SK-N-SH (cell line): Measurements from ENCODE around the gene GAS7.

ENCODE experiments used
- CHD2 ChIP-seq: fragments of 150-350 bp; IDR thresholded peaks from 2 replicates; pipeline ENCODE4 v1.6.1; 2018; ENCODE audit warnings: low read length; ENCODE audit not compliant: partially characterized antibody
- CTCF ChIP-seq: fragments of 200-600 bp; sonication (generic); IDR thresholded peaks from 2 replicates; pipeline ENCODE4 v1.6.1; 2017; ENCODE audit warnings: antibody characterized with exemption, mild to moderate bottlenecking, moderate library complexity
- EP300 ChIP-seq, 2 experiments: IDR thresholded peaks; 2 replicates each; pipeline versions ENCODE4 v1.4.0 to v1.6.1; 2012; ENCODE audit warnings: borderline replicate concordance in 1 of 2, low read depth in 1 of 2, low read length in 1 of 2
- FOSL2 ChIP-seq: IDR thresholded peaks from 2 replicates; pipeline ENCODE4 v1.4.0; 2012; ENCODE audit warnings: low read depth, mild to moderate bottlenecking, moderate library complexity, borderline replicate concordance
- FOXJ3 ChIP-seq: sonication (generic); formaldehyde crosslinking; IDR thresholded peaks from 2 replicates; pipeline ENCODE4 v1.5.1; 2020; ENCODE audit warnings: mild to moderate bottlenecking, missing genetic modification reagents
- FOXM1 ChIP-seq: IDR thresholded peaks from 2 replicates; pipeline ENCODE4 v1.4.0; 2012; ENCODE audit warnings: low read depth, mild to moderate bottlenecking
- GATA2 ChIP-seq: sonication (generic); formaldehyde crosslinking; IDR thresholded peaks from 2 replicates; pipeline ENCODE4 v1.5.0; 2020; ENCODE audit warnings: mild to moderate bottlenecking, missing genetic modification reagents
- POLR2AphosphoS5 ChIP-seq: IDR thresholded peaks from 2 replicates; pipeline ENCODE4 v1.6.1; 2012; ENCODE audit warnings: low read depth, low read length
- RCOR1 ChIP-seq: fragments of 150-350 bp; IDR thresholded peaks from 2 replicates; pipeline ENCODE4 v1.6.1; 2017; ENCODE audit warnings: antibody characterized with exemption, low read length
- REST ChIP-seq: IDR thresholded peaks from 2 replicates; pipeline ENCODE4 v1.6.1; 2012; ENCODE audit warnings: mild to moderate bottlenecking, low read depth, low read length, moderate library complexity
- RFX5 ChIP-seq: IDR thresholded peaks from 2 replicates; pipeline ENCODE4 v1.6.1; 2012; ENCODE audit warnings: mild to moderate bottlenecking, improper control_type of control experiment, low read length
- YY1 ChIP-seq: IDR thresholded peaks from 2 replicates; pipeline ENCODE4 v1.4.0; 2012; ENCODE audit warnings: low read depth, mild to moderate bottlenecking

DNA sequence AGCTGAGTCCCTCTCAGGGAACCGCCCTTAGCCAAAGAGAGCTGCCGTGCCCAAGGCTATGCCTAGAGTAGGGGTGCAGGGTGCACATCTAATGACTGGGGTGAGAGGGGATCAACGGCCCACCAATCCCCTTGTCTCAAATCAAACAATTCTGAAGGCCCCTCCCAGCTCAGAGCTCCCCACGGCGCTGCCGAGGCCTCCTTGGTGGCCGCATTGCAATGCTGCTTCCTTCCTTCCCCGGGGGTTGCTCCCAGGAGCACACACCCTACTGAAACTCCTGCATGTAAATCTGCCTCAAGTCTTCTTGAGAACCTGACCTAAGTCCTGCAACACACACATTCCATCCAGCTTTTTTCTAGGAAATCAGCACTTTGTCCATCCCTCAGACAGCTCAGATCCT lies 212.8 kb downstream of the GAS7 start:
- TF ChIP-seq YY1 (no peak), CHD2 (no peak), CTCF (no peak), FOXM1 (no peak), GATA2 (CRISPR knock-in tag) (no peak), RFX5 (no peak), POLR2AphosphoS5 (no peak), REST (no peak), FOXJ3 (no peak), RCOR1 (no peak), FOSL2 (no peak), EP300 (IDR thresholded peaks at IDR 0.05; ENCODE audit: borderline replicate concordance in 1 of 2, low read depth in 1 of 2, low read length in 1 of 2) (no peak)
